ENCODE results near the gene SVOP.
"Not testable (repeated sequence)": the region's sequence is repeated elsewhere in the genome, so short reads cannot be mapped to it uniquely, and the experiment has no call there.

SVOP gene

DNA sequence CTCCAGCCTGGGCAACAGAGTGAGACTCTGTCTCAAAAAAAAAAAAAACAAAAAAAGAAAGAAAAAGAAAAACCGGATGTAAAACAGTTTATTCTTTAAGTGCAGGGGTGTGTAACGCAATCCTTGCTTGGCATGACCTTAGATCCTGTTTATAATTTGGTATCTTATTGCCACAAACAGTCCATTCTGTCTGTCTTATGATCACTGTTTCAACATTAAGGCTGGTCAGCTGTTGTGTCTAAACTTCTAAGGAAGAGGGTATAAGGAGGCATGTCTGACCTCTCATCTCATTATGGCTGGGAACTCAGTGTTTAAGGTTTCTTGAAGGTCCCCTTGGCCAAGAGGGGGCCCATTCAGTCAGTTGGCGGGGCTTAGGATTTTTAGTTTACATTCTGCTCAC lies 27.8 kb upstream of the SVOP start:
- not testable (repeated sequence) for H3K36me3 Mint-ChIP-seq; H3K27ac Mint-ChIP-seq; H3K4me1 Mint-ChIP-seq (ENCODE audit: low read depth); H3K4me3 Mint-ChIP-seq; H3K27me3 Mint-ChIP-seq; H3K9me3 Mint-ChIP-seq (ENCODE audit: low read depth)

DNA sequence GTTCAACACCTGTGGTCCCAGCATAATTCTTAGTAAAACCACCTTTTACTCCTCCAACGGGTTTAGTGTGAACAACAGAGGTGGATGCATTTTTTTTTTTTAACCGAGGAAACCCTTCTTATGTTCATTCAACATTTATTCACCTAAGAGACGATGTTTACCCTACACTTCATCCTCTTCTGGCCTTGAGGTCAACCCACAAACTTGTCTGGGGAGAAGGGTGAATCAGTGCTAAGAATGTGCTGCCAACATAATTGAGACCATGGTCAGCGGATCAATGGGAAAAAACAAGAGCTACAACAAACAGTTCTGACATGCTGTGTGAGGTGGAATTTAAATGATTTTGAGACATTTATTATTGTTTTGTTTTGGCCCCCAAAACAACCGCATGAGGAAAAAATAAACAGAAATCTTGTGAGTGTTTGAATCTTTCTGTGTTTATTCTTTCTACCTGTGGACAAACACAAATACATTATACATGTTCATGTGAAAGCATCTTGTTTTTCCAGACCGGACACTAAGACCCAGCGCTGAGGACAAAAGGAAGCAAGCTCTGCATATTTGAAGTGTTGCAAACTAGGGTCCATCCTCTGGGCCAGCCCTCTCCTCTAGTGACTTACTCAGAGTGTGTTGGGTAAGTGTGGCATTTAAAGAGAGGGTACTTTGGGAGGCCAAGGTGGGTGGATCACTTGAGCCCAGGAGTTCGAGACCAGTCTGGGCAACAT lies 26.4 kb upstream of the SVOP start:
- Mint-ChIP-seq H3K27ac (no peak overlapping the region), H3K4me1 (ENCODE audit: low read depth) (peaks cover 6% of the 10 kb centered on the region), H3K4me3 (no peak overlapping the region), H3K9me3 (ENCODE audit: low read depth) (no peaks in the 10 kb centered on the region), H3K27me3 (peaks cover 4% of the 10 kb centered on the region), H3K36me3 (no peaks in the 10 kb centered on the region)

DNA sequence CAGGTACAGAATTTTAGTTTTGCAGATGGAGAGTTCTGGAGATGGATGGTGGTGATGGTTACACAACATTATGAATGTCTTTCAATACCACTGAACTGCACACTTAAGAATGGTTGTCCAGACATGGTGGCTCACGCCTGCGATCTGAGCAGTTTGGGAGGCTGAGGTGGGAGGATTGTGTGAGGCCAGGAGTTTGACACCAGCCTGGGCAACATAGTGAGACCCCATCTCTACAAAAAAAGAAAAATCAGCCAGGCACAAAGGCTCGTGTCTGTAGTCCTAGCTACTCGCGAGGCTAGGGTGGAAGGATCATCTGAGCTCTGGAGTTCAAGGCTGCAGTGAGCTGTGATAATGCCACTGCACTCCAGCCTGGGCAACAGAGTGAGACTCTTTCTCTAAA lies 23.4 kb upstream of the SVOP start:
- Mint-ChIP-seq H3K4me1 (ENCODE audit: low read depth) (no peaks in the 10 kb centered on the region), H3K4me3 (no peak overlapping the region), H3K27me3 (peaks cover 11% of the 10 kb centered on the region), H3K9me3 (ENCODE audit: low read depth) (no peaks in the 10 kb centered on the region), H3K36me3 (no peaks in the 10 kb centered on the region), H3K27ac (no peak overlapping the region)

DNA sequence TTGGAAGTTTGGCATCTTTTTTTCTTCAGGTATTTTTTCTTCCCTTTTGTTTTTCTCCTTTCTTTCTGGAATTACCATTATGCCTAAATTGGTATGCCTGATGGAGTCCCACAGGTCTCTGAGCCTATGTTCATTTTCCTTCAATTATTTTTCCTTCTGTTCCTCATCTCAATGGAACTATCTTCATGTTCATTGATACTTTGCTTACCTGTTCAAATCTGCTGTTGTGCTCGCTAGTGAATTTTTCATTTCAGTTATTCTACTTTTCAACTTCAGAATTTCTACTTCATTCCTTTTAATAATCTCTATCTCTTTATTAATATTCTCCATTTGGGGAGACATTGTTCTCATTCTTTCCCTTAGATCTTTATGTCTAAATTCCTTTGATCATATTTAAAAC lies 16.1 kb upstream of the SVOP start:
- Mint-ChIP-seq H3K4me1 (ENCODE audit: low read depth) (no peaks in the 10 kb centered on the region), H3K27ac (no peak overlapping the region), H3K4me3 (no peak overlapping the region), H3K27me3 (peaks cover 10% of the 10 kb centered on the region), H3K36me3 (peaks cover 7% of the 10 kb centered on the region), H3K9me3 (ENCODE audit: low read depth) (peaks cover 18% of the 10 kb centered on the region)

DNA sequence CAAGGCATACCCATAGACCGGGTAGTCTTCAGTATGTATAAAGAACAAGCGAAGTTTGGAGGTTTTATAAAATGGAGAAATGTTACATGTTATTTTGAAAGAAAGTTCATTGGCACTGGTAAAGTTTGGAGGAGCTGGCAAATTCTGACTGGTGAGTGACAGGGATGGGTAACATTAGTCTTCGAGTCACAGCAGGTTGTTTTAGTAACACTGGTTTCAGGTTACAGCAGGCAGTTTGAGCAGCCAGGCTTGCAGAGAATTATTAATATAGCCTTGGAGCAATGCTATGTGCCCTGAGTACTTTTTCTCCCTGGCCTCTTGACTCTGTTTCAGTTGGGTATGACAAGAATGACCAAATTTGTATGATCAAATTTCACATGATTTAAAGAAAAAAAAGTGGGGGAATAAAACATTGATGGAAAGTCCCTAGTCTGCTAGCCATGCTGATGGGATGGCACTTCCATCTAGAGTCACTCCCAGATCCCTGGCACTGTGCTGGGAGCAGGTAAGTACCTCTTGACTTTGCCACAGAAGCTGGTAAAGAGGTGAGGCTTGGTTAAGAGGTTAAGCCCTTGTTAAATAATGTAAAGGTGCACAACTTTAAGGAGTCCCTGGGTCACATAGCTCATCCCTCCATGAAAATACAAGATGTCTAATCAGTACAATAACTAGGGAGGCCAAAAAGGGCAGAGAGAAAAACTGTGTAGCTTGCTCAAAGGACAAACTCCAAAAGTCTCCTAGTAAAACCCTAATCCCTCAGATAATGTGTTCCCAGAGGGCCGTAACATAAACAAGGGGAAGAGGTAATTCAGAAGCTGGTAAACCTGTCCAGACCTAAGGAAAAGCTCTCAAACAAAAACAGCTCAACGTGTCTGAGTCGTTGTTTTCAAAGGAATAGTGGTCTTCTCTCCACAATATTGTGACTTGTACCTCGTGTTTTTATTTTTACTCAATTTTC lies 12.7 kb upstream of the SVOP start:
- Mint-ChIP-seq H3K36me3 (peaks cover 5% of the 10 kb centered on the region), H3K4me3 (no peak overlapping the region), H3K27me3 (peaks cover 10% of the 10 kb centered on the region), H3K4me1 (ENCODE audit: low read depth) (no peaks in the 10 kb centered on the region), H3K27ac (no peak overlapping the region), H3K9me3 (ENCODE audit: low read depth) (peaks cover 18% of the 10 kb centered on the region)

DNA sequence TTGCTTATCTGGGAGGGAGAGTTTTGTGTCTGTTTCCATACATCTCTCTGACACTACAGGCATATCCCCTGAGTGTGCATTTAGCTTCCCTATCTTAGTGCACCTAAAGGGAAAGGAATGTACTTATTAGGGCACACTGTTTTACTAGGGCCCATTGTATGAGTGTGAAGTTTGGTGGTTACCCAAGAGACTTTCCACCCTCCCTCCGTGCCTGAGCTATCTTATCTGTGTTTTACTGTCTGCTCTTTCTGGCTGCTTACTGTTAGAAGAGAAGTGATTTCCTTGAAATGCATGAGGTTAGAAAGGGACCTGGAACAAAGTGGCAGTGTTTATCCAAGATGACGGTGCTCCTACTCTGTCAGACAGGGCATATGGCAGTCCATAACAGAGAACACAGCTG lies 8.5 kb upstream of the SVOP start:
- H3K4me3 Mint-ChIP-seq: no peak overlapping the region
- H3K27me3 Mint-ChIP-seq: peaks cover 6% of the 10 kb centered on the region
- H3K27ac Mint-ChIP-seq: no peak overlapping the region
- H3K4me1 Mint-ChIP-seq (ENCODE audit: low read depth): no peaks in the 10 kb centered on the region
- H3K36me3 Mint-ChIP-seq: no peaks in the 10 kb centered on the region
- H3K9me3 Mint-ChIP-seq (ENCODE audit: low read depth): no peaks in the 10 kb centered on the region

DNA sequence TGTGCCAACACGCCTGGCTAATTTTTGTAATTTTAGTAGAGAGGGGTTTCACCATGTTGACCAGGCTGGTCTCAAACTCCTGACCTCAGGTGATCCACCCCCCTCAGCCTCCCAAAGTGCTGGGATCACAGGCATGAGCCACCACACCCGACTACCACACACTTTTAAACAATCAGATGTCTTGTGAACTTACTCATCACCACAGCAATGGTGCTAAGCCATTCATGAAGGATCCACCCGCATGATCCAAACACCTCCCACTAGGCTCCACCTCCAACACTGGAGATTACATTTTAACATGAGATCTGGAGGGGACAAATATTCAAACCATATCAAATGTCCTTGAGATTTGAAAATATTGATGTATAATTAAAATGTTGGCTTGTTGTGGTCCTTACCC lies 7.8 kb upstream of the SVOP start:
- H3K9me3 Mint-ChIP-seq (ENCODE audit: low read depth); H3K4me1 Mint-ChIP-seq (ENCODE audit: low read depth); H3K27ac Mint-ChIP-seq; H3K27me3 Mint-ChIP-seq; H3K36me3 Mint-ChIP-seq; H3K4me3 Mint-ChIP-seq: not testable (repeated sequence)

DNA sequence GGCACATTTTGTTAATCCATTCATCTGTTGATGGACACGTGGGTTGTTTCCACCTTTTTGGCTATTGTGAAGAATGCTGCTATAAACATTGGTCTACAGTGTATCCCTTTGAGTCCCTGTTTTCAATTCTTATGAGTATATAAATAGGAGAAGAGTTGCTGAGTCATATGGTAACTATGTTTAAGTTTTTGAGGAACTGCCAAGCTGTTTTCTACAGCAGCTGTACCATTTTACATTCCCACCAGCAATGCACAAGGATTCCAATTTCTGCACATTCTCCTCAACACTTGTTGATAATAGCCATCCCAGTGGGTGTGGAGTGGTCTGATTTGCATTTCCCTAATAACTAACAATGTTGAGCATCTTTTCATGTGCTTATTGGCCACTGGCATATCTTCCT lies 6.9 kb upstream of the SVOP start:
- Mint-ChIP-seq H3K4me1 (ENCODE audit: low read depth) (no peaks in the 10 kb centered on the region), H3K27me3 (peaks cover 7% of the 10 kb centered on the region)

DNA sequence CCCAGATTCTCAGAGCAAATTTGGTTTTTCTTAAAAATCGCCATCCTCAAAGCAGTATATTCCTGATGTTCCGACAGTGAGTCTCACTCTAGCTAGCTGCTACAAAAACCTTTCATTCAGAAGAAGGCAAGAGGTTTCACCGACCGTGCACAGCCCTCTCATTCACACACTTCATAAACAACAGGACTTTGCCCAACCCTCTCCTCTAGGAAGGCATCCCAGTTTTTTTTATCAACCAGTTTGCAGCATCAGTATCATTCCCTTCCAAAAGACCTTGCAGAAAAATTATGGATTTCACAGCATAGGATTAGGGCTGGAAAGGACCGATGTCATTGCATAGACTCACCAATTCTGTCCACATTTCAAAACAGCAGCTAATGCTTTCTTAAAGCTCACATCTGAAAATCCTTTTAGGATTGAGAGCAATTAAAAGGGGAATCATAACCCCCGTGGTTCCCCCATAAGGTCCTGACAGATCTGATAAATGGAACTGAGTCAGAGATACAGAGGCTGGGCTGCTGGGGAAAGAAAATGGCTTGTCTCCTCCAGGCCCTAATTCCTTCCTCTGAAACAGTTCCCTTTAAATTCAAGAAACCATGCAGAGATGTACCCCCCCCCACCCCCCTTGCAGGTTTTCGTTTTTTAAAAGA lies 597 bp downstream of the SVOP start:
- H3K36me3 Mint-ChIP-seq: no peaks in the 10 kb centered on the region
- peaks cover 27% of the 10 kb centered on the region for H3K27me3 Mint-ChIP-seq
- no peak overlapping the region for H3K4me3 Mint-ChIP-seq
- no peaks in the 10 kb centered on the region for H3K9me3 Mint-ChIP-seq (ENCODE audit: low read depth)
- no peak overlapping the region for H3K27ac Mint-ChIP-seq
- H3K4me1 Mint-ChIP-seq (ENCODE audit: low read depth): peaks cover 7% of the 10 kb centered on the region

More for the DNA sequence above, 6.9 kb upstream of the SVOP start:
- no peaks in the 10 kb centered on the region for H3K36me3 Mint-ChIP-seq
- H3K9me3 Mint-ChIP-seq (ENCODE audit: low read depth): no peaks in the 10 kb centered on the region
- no peak overlapping the region for H3K27ac Mint-ChIP-seq
- H3K4me3 Mint-ChIP-seq: no peak overlapping the region

DNA sequence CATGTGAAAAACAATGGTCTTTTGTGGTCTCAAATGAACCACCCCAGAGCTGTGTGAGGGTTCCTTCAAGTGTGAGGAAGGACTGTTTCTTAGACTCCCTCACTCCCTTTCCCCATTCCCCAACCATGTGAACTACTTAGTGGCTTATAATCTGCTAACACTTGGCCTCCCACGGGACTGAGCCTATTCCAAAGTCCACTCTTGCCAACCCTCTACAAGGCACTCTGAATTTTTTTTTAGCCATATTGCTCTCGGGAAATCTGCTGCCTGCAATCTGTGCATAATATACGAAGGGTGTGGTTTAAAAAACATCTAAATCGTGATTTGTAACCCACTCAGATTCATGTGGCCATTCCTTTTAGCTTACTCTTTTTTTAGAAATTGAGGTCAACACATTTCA lies 2.6 kb downstream of the SVOP start:
- H3K9me3 Mint-ChIP-seq (ENCODE audit: low read depth): no peaks in the 10 kb centered on the region
- no peak overlapping the region for H3K4me3 Mint-ChIP-seq
- no peak overlapping the region for H3K27ac Mint-ChIP-seq
- no peaks in the 10 kb centered on the region for H3K36me3 Mint-ChIP-seq
- peaks cover 7% of the 10 kb centered on the region for H3K4me1 Mint-ChIP-seq (ENCODE audit: low read depth)
- H3K27me3 Mint-ChIP-seq: peaks cover 31% of the 10 kb centered on the region

DNA sequence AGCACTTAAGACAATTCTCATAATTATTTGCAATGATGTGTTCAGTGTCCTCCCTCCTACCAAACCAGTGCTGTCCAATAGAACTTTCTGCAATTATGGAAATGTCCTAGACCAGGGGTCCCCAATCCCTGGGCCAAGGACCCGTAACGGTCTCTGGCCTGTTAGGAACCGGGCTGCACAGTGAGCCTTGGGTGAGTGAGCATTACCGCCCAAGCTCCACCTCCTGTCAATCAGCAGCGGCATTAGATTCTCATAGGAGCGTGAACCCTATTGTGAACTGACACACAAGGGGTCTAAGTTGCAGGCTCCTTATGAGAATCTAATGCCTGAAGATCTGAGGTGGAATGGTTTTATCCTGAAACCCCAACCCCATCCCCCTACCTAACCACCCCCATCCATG lies 3.9 kb downstream of the SVOP start:
- no peaks in the 10 kb centered on the region for H3K36me3 Mint-ChIP-seq
- no peak overlapping the region for H3K4me3 Mint-ChIP-seq
- H3K9me3 Mint-ChIP-seq (ENCODE audit: low read depth): no peaks in the 10 kb centered on the region
- H3K4me1 Mint-ChIP-seq (ENCODE audit: low read depth): peaks cover 7% of the 10 kb centered on the region
- no peak overlapping the region for H3K27ac Mint-ChIP-seq
- H3K27me3 Mint-ChIP-seq: peaks cover 25% of the 10 kb centered on the region

DNA sequence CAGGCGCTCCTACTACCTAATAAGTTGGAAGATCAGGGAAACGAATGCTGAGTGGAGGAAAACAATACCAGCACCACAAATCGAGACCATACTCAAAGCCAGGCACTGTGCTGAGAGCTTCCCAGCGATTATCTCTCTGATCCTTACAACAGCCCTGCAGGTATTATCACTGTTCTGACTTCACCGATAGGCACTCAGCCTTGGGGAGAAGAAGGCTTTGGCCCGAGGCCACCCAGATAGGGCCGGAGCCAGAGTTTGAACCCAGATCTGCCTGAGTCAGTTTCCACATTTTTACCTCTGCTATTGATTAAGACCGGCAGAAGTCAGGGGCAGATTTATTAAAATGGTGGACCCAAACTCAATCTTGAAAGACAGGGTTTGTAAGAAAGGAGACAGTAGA lies 4.9 kb downstream of the SVOP start:
- no peak overlapping the region for H3K4me3 Mint-ChIP-seq
- no peaks in the 10 kb centered on the region for H3K9me3 Mint-ChIP-seq (ENCODE audit: low read depth)
- no peak overlapping the region for H3K27ac Mint-ChIP-seq
- peaks cover 24% of the 10 kb centered on the region for H3K27me3 Mint-ChIP-seq
- H3K4me1 Mint-ChIP-seq (ENCODE audit: low read depth): peaks cover 4% of the 10 kb centered on the region
- no peaks in the 10 kb centered on the region for H3K36me3 Mint-ChIP-seq

DNA sequence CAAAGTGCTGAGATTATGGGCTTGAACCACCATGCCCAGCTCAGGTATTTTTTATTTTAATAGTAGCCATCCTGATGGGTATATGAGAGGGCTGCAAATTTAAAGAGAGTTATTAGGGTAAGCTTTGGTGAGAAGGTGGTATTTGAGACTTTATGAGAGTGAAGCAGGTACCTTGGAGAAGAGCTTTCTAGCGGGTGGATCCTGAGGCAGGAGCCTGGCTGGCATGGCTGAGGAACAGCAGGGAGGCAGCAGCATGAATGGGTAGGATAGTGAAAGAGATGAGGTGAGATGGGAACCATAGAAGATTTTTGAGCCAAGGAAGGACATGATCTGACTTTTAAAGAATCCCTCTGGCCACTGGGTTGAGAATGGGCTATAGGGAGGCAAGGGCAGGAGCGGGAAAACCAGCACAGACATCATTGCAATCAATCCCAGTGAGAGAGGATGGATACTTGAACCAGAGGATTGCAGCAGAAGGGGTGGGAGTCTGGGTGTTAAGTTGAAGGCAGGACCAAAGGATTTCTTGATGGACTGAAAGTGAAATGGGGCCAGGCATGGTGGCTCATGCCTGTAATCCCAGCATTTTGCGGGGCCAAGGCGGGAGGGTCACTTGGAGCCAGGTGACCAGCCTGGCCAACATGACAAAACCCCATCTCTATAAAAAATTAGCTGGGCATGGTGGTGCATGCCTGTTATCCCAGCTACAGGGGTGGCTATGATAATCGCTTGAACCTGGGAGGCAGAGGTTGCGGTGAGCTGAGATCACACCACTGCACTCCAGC lies 5.7 kb downstream of the SVOP start:
- no peaks in the 10 kb centered on the region for H3K4me1 Mint-ChIP-seq (ENCODE audit: low read depth)
- H3K4me3 Mint-ChIP-seq: no peak overlapping the region
- no peak overlapping the region for H3K27ac Mint-ChIP-seq
- H3K27me3 Mint-ChIP-seq: peaks cover 21% of the 10 kb centered on the region
- no peaks in the 10 kb centered on the region for H3K9me3 Mint-ChIP-seq (ENCODE audit: low read depth)
- H3K36me3 Mint-ChIP-seq: no peaks in the 10 kb centered on the region

DNA sequence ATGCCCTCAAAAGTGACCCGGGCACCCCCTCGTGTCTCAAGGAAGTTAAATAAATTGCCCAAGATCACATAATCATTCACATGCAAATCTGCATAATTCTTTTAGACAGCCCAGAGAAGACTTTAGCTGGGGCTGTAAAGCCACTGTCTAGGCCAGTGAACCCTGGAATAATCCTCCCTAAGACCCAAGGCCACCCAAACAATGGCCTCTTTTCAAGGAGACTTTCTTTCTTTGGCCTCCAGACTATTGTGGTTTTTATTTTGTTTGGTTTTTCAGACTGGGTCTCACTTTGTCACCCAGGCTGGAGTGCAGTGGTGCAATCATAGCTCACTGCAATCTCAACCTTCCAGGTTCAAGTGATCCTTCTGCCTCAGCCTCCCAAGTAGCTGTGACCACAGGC lies 10.6 kb downstream of the SVOP start:
- Mint-ChIP-seq H3K36me3 (no peaks in the 10 kb centered on the region), H3K27ac (no peak overlapping the region), H3K27me3 (peaks cover 16% of the 10 kb centered on the region), H3K9me3 (ENCODE audit: low read depth) (no peaks in the 10 kb centered on the region), H3K4me3 (no peak overlapping the region), H3K4me1 (ENCODE audit: low read depth) (no peaks in the 10 kb centered on the region)

DNA sequence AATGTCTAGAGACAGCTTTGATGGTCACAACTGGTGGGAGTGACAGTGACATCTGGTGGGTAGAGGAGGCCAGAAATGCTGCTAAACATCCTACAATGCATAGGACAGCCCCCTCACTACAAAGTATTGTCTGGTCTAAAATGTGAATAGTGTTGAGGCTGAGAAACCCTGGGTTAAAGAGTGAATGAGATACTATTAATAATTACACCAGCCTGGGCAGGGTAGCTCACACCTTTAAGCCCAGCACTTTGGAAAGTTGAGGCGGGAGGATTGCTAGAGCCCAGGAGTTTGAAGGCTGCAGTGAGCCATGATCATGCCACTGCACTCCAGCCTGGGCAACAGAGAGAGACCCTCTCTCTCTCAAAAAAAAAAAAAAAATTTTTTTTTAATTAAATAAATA lies 11.1 kb downstream of the SVOP start:
- H3K27ac Mint-ChIP-seq: no peak overlapping the region
- H3K27me3 Mint-ChIP-seq: peaks cover 14% of the 10 kb centered on the region
- no peaks in the 10 kb centered on the region for H3K9me3 Mint-ChIP-seq (ENCODE audit: low read depth)
- no peaks in the 10 kb centered on the region for H3K4me1 Mint-ChIP-seq (ENCODE audit: low read depth)
- H3K4me3 Mint-ChIP-seq: no peak overlapping the region
- H3K36me3 Mint-ChIP-seq: no peaks in the 10 kb centered on the region

Data from activated naive CD8-positive, alpha-beta T cell (primary cell).